Measurements from ENCODE around the gene ITPRID2.

DNA sequence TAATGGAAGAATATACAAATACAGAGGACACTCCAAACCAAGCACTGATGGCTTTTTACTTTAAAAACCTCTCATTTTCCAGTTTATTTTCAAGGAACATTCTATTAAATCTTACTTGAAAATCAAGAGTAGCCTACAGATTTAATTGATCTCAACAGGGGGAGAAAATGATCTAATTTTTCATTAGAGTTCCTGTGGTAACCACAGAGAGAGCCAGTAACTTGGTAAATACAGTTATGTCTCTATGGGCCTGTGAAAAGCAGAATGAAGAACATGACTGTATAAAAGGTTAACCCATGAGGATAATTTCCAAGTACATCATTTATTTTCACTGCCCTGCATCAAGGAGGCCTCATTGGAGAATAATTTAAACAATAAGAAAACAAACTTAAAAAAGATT, 39.8 kb upstream of the ITPRID2 start:
- no peak for TF ChIP-seq EP300 (IDR thresholded peaks at IDR 0.05)
- TF ChIP-seq, protein P1, sequence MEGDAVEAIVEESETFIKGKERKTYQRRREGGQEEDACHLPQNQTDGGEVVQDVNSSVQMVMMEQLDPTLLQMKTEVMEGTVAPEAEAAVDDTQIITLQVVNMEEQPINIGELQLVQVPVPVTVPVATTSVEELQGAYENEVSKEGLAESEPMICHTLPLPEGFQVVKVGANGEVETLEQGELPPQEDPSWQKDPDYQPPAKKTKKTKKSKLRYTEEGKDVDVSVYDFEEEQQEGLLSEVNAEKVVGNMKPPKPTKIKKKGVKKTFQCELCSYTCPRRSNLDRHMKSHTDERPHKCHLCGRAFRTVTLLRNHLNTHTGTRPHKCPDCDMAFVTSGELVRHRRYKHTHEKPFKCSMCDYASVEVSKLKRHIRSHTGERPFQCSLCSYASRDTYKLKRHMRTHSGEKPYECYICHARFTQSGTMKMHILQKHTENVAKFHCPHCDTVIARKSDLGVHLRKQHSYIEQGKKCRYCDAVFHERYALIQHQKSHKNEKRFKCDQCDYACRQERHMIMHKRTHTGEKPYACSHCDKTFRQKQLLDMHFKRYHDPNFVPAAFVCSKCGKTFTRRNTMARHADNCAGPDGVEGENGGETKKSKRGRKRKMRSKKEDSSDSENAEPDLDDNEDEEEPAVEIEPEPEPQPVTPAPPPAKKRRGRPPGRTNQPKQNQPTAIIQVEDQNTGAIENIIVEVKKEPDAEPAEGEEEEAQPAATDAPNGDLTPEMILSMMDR (IDR thresholded peaks at IDR 0.05), result no peak
- no peak for TF ChIP-seq POLR2A (IDR thresholded peaks at IDR 0.05)
- TF ChIP-seq POLR2AphosphoS5 (IDR thresholded peaks at IDR 0.05), result no peak
